Stimulated activated naive CD8-positive, alpha-beta T cell treated with anti-CD3 and anti-CD28 coated beads, Interleukin-15, Interleukin-2, amounts not matched to agents 100 U/mL and 50 U/mL, for 24 hours (primary cell): ENCODE measurements around the gene METTL14.

Experiments
- ATAC-seq: fragments of 150-1000 bp; cut with Tn5 transposase; one replicate; pipeline ENCODE4 v1.10.0; 2021
- DNase-seq: peaks from one replicate; pipeline ENCODE4 v3.0.0; 2021

METTL14 gene

DNA sequence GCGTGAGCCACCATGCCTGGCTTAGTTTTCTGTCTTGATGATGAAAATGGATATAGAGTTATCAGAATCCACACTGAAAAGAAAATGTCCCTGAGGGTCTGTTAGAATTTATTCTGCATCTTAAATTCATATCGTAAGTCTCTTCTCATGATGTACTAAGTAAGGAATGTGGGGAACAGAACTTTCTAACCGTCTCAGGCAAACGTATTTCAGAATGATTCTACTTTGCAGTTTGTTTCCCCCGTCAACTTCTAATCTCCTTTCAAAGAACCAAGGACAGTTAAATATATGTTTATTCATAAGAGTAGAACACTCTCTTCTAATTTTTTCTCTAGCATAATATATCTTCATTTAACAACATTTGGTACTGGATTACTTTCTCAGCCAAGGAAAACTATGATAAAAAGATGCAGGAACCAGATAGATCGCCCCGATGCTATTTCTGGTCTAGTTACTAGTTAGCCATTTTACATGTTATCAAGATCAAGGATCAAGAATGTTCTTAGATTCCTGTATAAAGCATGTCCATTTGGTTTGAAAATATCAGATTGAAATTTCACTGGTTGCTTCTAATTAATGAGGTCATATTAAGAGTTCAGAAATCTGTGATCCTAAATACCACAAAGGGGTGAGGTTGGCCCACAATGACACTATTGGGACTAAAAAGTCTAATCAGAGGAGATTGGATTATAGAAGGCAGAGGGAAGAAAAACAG, 49.5 kb downstream of the METTL14 start:
- no peak for DNase-seq
- no peak for ATAC-seq

DNA sequence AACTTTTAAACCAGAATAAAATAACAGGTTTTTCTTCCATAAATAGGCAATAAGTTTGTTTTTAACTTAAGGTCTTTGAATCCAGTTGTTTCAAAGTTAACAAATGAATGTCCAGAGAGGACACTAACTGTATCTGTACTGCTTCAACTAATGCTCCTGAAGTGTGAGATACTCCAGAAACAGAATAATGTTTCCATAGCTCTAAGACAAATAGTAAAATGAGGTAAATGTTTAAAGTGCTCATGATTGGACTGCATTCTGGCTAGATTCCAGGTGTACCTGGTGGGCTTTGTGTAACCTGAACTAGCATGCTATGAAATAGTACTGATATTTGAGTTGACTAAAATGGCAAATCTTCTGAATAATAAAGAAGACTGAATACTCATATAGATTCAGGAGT, 51.7 kb downstream of the METTL14 start:
- no peak for ATAC-seq
- no peak for DNase-seq

DNA sequence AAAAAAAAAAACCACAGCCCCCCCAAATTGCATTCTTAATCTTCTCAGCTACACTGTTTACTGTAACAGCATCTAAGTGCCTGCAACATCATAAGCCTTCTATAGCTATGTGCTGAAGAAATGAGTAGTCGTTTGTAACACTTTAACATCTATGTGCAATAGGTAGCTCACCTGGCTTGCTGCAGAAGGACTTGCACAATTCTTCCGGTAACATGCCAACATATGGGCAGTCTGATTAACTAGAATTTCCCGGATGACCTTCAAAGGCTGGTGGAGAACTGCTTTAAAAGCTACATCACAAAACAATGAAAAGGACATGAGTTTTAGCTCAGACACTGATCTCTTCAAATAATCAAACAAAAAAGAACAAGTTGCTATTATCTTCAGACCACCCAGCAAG, 52.9 kb downstream of the METTL14 start:
- DNase-seq (no peak), ATAC-seq (no peak)

DNA sequence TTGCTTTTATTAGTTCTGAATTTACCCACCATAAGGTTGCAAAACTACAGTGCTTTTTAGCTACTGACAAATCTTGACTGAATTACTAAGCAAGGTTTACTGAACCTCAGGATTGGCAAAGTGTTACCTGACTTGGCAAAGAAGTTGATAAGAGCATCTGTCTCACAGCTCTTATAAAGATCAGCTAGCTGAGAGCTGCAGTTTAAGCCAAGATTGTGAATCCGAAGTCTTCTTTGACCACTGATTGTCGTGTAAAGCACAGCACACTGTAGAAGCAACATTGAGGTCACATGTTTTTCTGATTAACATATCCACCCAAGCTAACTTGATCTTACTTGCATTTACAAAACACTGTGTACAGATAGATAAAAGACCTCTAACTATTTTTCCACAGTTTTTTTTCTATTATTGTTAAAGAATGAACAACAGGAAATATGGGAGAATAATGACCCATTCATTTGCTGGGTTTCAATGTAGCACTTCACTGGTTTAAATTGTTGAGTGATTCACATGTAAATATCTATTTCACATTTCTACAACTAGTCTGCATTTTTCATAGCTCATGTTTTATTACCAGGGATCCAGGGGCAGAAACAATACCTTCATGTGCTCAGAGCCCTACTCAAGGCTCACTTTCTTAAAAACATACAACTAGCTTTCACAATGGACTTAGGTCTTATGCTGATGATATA, 54.0 kb downstream of the METTL14 start:
- ATAC-seq (no peak), DNase-seq (no peak)

DNA sequence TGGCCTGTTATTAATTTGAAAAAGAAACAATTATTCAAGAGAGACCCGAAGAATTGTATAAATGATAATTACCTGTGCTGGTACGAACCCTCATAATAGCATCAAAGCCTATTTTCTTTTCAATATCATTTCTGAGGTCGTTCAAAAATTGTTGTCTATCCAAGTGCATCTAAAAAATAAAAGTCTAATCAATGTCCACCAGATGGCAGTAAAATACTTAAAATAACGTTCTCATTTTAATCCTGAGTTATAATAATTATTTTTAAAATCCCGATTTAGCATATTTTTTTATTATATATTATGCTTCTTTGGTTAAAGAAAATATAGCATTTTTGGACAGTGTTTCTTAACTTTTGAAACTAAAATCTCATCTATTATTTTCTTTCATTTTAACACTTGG, 55.7 kb downstream of the METTL14 start:
- no peak for DNase-seq
- ATAC-seq, result no peak

DNA sequence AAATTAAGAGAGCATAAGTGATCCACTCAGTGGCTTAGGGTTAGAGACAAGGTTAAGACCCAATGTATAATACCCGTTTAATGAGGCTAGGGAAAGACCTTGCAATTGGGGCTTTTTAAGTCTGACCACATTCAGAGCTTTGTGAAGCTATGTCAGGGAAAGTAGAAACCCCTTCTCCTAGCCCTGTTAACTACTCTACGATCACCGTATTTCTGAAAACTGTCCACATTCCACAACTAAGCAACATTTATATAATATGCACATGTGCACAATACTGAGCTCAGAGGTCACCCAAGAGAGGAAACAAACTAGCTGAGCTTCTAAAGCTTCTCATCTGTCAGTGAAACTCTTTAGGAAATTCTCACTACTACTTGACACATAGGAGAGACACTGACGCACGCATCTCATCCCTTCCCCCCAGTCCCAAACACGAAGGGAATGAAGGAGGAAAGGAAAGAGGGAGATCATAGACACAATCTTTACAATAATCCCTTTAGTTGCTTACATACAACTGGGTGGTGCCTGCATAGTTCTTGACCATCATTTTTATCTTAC, 56.2 kb downstream of the METTL14 start:
- ATAC-seq (no peak), DNase-seq (no peak)

DNA sequence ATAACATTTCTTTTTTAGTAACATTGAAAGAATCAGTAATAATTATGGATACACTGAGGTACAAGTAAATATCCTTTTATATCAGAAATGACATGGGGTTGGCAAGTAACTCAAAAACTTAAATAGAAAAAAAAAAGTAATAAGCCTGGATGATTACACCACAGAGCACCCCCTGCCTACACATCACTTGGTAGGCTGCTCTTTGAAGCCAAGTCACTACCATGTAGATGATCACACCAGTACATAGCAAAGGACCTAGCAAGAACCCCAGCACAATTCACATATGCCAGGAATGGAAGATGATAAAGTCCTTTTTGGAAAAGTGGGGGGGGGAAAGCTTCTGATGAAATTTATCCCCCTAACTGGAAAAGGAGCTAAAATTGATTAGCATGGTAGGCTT, 56.9 kb downstream of the METTL14 start:
- DNase-seq (no peak), ATAC-seq (no peak)

DNA sequence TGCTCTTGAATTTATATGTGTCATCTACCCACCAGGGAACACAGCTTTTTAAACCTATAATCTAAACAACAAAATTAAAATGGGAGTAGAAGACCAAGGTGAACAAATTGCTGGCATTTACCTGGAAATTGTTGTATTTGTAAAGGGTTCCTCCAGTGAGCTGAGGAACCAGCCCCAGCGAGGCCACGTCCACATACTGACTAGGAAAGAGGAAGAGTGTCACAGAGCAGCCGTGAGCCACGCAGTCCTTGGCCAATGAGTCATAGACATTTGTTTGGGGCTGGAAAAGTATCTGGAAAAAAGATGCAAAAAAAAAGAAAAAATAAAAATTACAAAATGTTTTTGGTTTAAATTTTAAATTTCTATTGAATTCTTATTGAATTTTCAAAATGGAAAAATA, 58.7 kb downstream of the METTL14 start:
- DNase-seq (no peak), ATAC-seq (no peak)

DNA sequence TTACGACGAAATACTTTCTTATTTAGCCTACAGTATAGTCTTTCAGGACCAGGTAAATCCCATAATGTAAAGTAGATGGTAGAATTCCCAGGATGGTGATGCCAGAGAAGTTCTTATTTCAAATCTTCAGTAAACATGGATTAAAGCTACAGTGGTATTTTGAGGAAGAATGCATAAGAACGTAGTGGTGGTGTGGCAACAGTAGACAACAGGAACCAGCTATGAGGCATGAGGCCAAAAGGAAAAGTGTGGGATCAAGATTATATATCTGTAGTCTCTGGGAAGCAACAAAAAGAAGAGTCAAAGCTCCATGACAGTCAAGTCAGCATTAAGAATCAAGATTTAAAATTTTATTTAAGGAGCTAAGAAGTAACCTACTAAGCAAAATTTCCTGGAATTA, 60.2 kb downstream of the METTL14 start:
- ATAC-seq, result no peak
- no peak for DNase-seq

DNA sequence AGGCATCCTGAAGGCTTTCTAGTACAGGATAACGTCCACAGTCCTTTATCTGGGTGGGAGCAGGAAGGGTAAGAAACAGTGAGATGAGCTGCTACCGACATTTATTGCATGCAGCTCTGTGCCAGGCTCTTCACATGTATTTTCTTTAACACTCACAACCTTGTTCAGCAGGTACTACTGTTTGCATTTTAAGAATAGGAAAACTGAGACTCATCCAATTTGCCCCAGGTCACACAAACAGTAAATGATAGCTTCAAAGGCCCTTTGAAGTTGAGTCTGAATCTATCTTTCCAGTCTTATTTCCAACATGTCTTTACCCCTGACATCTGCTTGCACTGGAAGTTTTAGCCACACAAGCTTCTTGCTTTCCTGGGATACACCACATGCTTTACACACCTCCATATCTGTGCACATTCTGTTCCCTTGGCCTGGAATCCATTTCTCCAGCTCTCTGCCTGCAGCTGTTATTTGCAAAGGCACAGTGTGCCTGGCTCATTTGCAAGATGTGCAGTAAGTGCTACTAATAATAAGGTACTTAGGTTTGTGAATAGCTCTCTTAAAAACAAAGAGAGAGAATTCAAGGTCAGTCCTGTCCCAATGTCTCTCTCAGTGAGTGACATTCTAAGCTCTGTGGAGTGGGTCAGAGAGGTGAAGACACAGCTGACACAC, 61.2 kb downstream of the METTL14 start:
- ATAC-seq, result no peak

DNA sequence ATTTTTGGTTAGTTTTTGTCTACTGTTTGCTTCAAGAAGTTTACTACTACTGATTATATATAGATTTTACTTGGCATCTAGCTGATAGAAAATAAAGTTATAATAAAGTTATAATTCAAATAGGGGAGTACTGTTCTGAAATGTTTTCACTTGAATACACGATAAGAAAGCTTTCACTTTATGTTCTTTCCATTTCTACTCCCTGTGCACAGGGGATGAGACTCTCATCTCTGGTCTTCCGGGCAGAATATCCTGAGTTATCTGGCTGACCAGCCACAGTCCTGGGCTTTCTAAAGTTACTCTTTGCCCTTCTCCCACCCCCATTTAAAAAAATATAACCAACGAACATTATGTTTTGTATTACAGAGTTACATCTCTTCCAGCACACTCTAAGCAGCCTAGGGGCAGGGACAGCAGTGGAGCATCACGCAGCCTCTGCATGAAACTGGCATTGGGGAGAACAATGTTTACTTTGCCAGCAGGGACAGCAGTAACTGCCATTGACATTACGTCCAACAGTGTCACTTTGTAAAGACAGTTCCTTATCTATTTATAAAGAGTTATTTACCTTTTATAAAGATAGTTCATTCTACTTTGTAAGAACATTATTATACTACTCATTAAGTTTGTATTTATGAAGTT, 64.3 kb downstream of the METTL14 start:
- DNase-seq, result no peak
- no peak for ATAC-seq

More for the DNA sequence above, 61.2 kb downstream of the METTL14 start:
- no peak for DNase-seq

DNA sequence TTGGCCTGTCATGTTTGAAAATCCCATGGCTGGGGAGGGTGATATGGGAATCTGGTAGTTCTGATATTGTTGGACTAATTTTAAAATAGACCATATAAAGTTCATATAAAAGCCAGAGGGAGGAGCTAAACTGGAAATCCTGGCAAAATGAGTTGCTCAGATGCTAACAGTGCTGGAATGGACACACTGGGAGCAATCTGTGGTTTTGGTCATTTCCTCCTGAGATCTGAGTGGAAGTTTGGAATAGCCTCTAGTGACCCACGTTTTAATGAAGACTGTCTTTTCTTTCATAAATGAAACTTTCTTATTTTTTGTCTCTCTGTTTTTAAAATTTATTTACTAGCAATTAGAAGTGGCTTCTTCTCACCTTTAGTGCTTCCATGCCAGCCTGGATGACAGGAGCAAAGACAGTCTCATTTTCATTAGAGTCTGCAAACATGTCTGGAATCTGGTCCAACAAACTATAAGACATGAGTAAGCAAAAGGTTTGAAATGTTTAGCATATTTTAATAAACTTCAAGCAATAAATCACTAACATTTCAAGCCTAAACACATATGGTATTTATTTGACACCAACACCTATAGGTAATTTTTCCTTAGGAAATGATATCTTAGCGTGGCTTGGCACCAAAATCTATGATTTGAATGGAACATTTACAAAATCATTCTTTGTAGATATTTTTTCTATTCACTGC, 66.6 kb downstream of the METTL14 start:
- ATAC-seq, result no peak
- DNase-seq, result no peak

DNA sequence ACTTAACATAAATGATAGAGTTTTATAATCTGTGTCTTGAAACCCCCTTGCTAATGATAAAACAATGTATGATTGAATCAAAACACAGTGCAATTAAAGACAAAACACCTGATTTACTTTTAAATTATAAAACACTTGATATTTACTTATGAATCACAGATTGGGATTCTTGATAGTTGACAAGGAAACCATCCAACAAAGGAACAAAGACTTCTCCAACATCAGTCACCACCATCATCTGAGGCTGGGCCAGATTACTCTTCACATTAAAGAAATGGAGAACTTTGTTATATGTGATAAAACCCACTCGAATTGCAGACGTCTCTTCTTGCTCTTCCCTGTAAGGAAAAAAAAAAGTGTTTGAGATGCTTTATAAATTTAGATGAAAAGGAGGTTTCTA, 67.4 kb downstream of the METTL14 start:
- DNase-seq, result no peak
- no peak for ATAC-seq

DNA sequence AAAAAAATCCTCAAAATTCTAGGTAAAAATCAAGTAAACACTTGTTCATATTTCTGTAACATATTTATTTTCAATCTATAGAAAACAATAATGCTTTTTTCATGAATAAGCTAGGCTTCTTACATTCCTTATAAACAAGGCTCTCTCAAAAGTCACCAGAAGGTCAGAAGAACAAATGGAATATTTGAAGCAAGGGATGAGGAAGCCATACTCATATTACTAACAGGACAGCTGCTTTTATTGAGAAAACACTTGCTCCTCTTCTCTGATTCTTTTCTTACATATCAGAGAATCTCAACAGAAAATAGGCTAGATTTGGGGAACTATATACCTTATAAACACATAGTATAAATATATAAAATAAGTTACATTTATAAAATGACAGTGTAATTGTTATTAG, 67.9 kb downstream of the METTL14 start:
- DNase-seq, result no peak
- no peak for ATAC-seq

DNA sequence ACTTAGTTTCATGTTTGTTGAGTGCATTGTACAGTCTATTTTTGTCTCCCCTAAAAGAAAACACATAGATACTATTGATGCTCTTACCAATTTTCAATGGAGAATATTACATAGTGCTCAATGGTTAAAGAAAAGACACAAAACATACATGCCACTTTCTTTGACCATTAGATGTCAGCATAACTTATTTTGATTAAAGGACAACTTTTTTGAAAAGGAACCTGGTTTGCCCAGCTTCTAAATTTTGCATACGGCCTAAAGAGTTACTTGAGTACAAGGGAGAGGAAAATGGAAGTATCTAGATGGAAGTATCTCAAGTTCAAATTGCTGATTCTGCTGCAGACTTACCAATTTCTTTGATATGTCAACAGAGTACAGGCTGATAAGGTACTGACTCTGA, 68.5 kb downstream of the METTL14 start:
- no peak for ATAC-seq
- no peak for DNase-seq

DNA sequence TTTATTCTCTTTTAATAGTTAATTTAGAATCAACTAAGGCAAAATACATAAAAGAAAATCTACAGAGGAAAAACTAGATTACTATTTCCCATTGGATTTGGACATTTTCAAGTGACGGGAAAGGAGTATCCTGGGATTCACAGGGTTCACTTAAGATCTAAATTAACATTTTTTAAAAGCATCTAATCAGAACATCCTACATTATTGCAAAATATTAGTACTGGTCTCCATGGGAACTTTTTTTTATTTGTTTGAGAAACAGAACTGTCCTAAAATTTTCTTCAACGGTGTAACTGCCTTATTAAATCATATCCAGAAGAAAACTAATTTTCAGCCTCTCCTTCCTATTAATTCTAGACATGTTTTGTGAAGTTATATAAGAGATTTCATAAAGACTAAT, 69.7 kb downstream of the METTL14 start:
- ATAC-seq (no peak), DNase-seq (no peak)

DNA sequence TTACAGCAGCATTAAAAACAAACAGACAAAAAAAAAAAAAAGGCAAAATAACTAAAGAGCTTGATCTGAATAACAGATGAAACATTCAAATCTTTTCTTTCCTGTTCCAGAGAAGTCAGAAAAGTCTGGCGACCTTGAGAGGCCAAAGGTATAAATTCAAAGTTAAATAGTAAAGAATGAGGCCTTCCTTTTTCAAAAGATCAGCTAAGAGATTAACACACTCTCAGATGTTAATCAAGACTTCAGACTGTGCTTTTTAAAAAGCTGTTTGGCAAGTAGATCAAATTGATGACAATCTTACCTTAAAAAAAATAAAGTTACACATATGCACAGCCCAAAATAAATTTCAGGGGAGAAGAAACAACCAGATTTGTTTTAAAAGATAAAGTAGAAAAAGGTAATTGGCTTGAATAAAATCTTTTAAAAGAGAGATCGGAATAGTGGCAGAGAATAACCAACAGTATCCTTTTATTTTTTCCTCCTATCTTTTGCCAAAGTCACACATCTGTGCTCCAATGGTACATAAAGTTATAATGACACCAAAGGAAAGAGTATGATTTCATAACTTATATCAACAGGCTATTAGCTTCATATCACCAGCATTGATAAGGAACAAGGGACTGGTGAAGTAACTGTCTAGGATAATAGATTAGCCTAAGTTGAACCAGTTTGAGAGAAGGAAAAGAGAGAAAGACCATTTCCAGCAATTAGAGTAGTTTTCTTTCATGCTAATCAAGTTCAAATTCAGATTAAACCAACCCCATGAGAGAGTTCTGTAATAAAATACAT, 70.4 kb downstream of the METTL14 start:
- DNase-seq, result no peak
- no peak for ATAC-seq

DNA sequence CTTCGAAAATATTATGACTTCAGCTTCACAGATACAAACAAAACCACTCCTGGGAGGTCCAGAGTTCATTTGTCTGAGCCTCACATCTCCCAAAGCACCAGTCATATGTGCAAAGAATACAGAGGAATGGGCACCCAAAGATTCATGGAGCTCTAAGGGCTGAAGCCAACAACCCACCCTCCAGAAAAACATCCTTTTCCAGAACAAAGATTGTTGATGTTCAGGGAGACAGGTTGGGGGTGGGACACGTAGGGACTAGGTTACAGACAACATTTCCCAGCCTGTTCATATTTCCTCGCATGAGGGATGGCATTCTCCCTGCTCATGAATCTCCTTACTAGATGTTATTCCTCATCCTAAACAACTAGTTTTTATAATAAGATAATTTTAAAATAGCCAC, 71.2 kb downstream of the METTL14 start:
- ATAC-seq (no peak), DNase-seq (no peak)

DNA sequence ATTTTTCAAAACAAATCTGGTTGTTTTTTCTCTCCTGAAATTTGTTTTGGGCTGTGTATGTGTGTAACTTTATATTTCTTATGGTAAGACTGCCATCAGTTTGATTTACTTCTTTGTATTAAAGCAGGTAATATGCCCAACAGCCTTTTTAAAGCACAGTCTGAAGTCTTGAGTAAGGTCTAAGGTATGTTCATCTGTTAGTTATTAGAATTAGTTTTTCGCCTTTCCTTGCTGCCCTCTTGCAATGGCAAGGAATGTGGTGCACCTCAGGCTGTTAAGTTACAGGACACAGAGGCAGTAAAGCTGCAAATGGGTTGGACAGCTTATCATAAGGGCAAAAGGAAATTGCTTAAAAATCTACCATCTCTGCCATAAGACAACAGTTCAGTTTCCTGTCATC, 71.8 kb downstream of the METTL14 start:
- no peak for ATAC-seq
- no peak for DNase-seq

DNA sequence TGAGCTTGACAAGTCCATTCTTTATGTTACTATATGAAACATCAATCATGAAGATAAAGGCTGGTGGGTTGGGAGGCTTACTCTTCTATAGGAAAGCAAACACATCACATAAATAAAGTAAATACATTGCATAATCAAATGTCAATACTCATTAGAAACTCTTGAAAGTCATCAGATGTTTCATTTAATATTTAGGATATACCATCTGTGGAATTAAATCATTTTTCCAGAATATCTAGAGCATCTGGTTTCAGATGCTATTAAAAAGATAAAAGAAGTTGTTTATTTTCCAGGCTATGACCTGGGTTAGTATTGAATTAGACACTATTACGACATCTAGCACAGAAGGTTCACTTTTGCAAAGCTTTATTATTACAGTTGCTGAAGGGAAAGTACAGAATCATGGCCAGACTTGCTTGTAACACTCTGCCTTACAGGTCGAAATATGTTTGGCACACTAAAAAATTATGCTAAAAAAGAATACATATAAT, 72.6 kb downstream of the METTL14 start:
- ATAC-seq (no peak), DNase-seq (no peak)

DNA sequence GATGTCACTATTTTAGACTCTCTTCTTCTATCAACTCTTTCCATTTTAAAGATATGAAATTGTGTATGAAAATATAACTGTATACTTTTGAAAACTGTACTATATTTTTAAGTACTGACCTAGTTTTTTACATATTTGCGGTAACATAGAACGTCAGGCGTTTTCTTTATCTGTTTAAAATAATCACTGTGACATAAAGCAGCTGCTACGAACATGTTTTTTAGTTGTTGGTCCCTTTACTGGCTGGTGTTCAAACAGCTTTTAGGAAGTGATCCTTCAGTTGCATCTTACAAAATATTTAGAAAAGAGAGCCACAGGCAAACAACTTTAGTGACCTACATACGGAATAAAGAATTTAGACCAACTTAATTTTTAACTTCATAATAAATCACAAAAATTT, 73.1 kb downstream of the METTL14 start:
- no peak for DNase-seq
- no peak for ATAC-seq
